Activated naive CD4-positive, alpha-beta T cell treated with anti-CD3 and anti-CD28 coated beads, Interleukin-2, amount 10 ng/mL, durations not matched to agents 7 days and 5 days (primary cell): ENCODE measurements around the gene GMPS.
"Not testable (repeated sequence)": the region's sequence is repeated elsewhere in the genome, so short reads cannot be mapped to it uniquely, and the experiment has no call there.

Experiments
- CTCF ChIA-PET: fragments of 350-600 bp; sonication (Branson Sonifier 250); formaldehyde crosslinking; loops from one replicate; lab custom pipeline; 2021; ENCODE audit warnings: antibody characterized with exemption; lab: Charles Lee
- DNase-seq: peaks from one replicate; pipeline ENCODE4 v3.0.0-alpha.2; 2020
- H3K27ac Mint-ChIP-seq: one replicate; pipeline ENCODE4 v1.8.0; 2021; ENCODE audit warnings: mild to moderate bottlenecking, moderate library complexity, mixed read lengths
- H3K27me3 Mint-ChIP-seq: one replicate; pipeline ENCODE4 v1.8.0; 2021; ENCODE audit warnings: mild to moderate bottlenecking, mixed read lengths
- H3K36me3 Mint-ChIP-seq: one replicate; pipeline ENCODE4 v1.8.0; 2021; ENCODE audit warnings: mixed read lengths
- H3K4me1 Mint-ChIP-seq: one replicate; pipeline ENCODE4 v1.8.0; 2021; ENCODE audit warnings: mixed read lengths
- H3K4me3 Mint-ChIP-seq: one replicate; pipeline ENCODE4 v1.8.0; 2021; ENCODE audit warnings: mild to moderate bottlenecking, moderate library complexity, mixed read lengths
- H3K9me3 Mint-ChIP-seq: one replicate; pipeline ENCODE4 v1.8.0; 2021; ENCODE audit warnings: mixed read lengths

GMPS gene

GRCh38 chr3:155861476-155862183, 8.8 kb upstream of the GMPS start:
- CTCF ChIA-PET: interaction anchor here (2.5 kb wide), 1 partner anchor 55 kb away, joined by 12 read pairs; the partner anchor contains the start of gene C3orf33
- H3K27ac Mint-ChIP-seq: peak overlapping the region; percentile 87
- H3K27me3 Mint-ChIP-seq: peaks cover 15% of the 10 kb centered on the region
- no peak overlapping the region for H3K4me3 Mint-ChIP-seq
- H3K9me3 Mint-ChIP-seq: peaks cover 6% of the 10 kb centered on the region
- no peak for DNase-seq
- H3K4me1 Mint-ChIP-seq: peaks cover 36% of the 10 kb centered on the region
- no peaks in the 10 kb centered on the region for H3K36me3 Mint-ChIP-seq

- H3K4me3 Mint-ChIP-seq, H3K9me3 Mint-ChIP-seq, H3K36me3 Mint-ChIP-seq: not testable (repeated sequence)
- Mint-ChIP-seq H3K27me3 (peaks cover 11% of the 10 kb centered on the region), H3K4me1 (peaks cover 34% of the 10 kb centered on the region), H3K27ac (peak overlapping the region; percentile 87)
- CTCF ChIA-PET: interaction anchor here (2.5 kb wide), 1 partner anchor 56 kb away, joined by 12 read pairs; the partner anchor contains the start of gene C3orf33
- peak; percentile 71 for DNase-seq
Measured at GRCh38 chr3:155862290-155862982, 8.0 kb upstream of the GMPS start.

- peaks cover 34% of the 10 kb centered on the region for H3K4me1 Mint-ChIP-seq
- no peaks in the 10 kb centered on the region for H3K36me3 Mint-ChIP-seq
- no peak for DNase-seq
- peaks cover 3% of the 10 kb centered on the region for H3K27me3 Mint-ChIP-seq
- CTCF ChIA-PET: no interaction called here
- peaks cover 6% of the 10 kb centered on the region for H3K9me3 Mint-ChIP-seq
- peak overlapping the region; percentile 87 for H3K27ac Mint-ChIP-seq
- no peak overlapping the region for H3K4me3 Mint-ChIP-seq
Measured at GRCh38 chr3:155863072-155863784, 7.2 kb upstream of the GMPS start.

GRCh38 chr3:155869691-155870090, 759 bp upstream of the GMPS start:
- peak overlapping the region; percentile 83 for H3K4me3 Mint-ChIP-seq
- CTCF ChIA-PET: interaction anchor here (0.6 to 4.4 kb wide), 4 partner anchors 11 to 118 kb away, joined by 3 to 39 read pairs (median 6); partner anchors contain the start of genes C3orf33 and SLC33A1
- H3K9me3 Mint-ChIP-seq: no peaks in the 10 kb centered on the region
- no peak for DNase-seq
- H3K4me1 Mint-ChIP-seq: peaks cover 25% of the 10 kb centered on the region
- no peaks in the 10 kb centered on the region for H3K27me3 Mint-ChIP-seq
- peaks cover 7% of the 10 kb centered on the region for H3K36me3 Mint-ChIP-seq
- peak overlapping the region; percentile 95 for H3K27ac Mint-ChIP-seq

- Mint-ChIP-seq H3K27me3 (no peaks in the 10 kb centered on the region), H3K27ac (peak overlapping the region; percentile 92), H3K4me1 (peaks cover 33% of the 10 kb centered on the region), H3K36me3 (peaks cover 7% of the 10 kb centered on the region), H3K4me3 (peak overlapping the region; percentile 96), H3K9me3 (no peaks in the 10 kb centered on the region)
- peak; percentile 73 for DNase-seq
- CTCF ChIA-PET: interaction anchor here (1.0 to 4.4 kb wide), 2 partner anchors 19 to 65 kb away, joined by 3 to 39 read pairs; partner anchors contain the start of gene C3orf33
Measured at GRCh38 chr3:155870945-155871745, 695 bp downstream of the GMPS start.

GRCh38 chr3:155871746-155872158, 1.3 kb downstream of the GMPS start:
- Mint-ChIP-seq H3K36me3 (peaks cover 7% of the 10 kb centered on the region), H3K9me3 (no peaks in the 10 kb centered on the region), H3K27me3 (no peaks in the 10 kb centered on the region), H3K4me3 (peak overlapping the region; percentile 96), H3K4me1 (peaks cover 36% of the 10 kb centered on the region), H3K27ac (peak overlapping the region; percentile 92)
- CTCF ChIA-PET: interaction anchor here (1.0 to 4.4 kb wide), 2 partner anchors 19 to 65 kb away, joined by 3 to 39 read pairs; partner anchors contain the start of gene C3orf33
- DNase-seq: no peak

GRCh38 chr3:155872904-155873646, 2.6 kb downstream of the GMPS start:
- no peaks in the 10 kb centered on the region for H3K27me3 Mint-ChIP-seq
- peak overlapping the region; percentile 96 for H3K4me3 Mint-ChIP-seq

GRCh38 chr3:155876037-155876436, 5.6 kb downstream of the GMPS start:
- H3K27me3 Mint-ChIP-seq: no peaks in the 10 kb centered on the region
- CTCF ChIA-PET: interaction anchor here (0.8 kb wide), 1 partner anchor 47 kb away, joined by 3 read pairs; no protein-coding TSS in a partner anchor
- H3K4me1 Mint-ChIP-seq: peaks cover 54% of the 10 kb centered on the region
- H3K36me3 Mint-ChIP-seq: peaks cover 11% of the 10 kb centered on the region
- H3K27ac Mint-ChIP-seq: no peak overlapping the region
- no peak overlapping the region for H3K4me3 Mint-ChIP-seq
- no peaks in the 10 kb centered on the region for H3K9me3 Mint-ChIP-seq
- no peak for DNase-seq

More at GRCh38 chr3:155872904-155873646, 2.6 kb downstream of the GMPS start:
- Mint-ChIP-seq H3K9me3 (no peaks in the 10 kb centered on the region), H3K4me1 (peaks cover 44% of the 10 kb centered on the region), H3K27ac (no peak overlapping the region), H3K36me3 (peaks cover 9% of the 10 kb centered on the region)
- CTCF ChIA-PET: interaction anchor here (0.6 to 4.4 kb wide), 2 partner anchors 67 to 118 kb away, joined by 4 to 39 read pairs; partner anchors contain the start of gene C3orf33
- DNase-seq: no peak

- CTCF ChIA-PET: interaction anchor here (0.8 kb wide), 1 partner anchor 47 kb away, joined by 3 read pairs; no protein-coding TSS in a partner anchor
- H3K4me1 Mint-ChIP-seq: peaks cover 57% of the 10 kb centered on the region
- no peaks in the 10 kb centered on the region for H3K9me3 Mint-ChIP-seq
Measured at GRCh38 chr3:155876503-155876902, 6.1 kb downstream of the GMPS start.

GRCh38 chr3:155880286-155880685, 9.8 kb downstream of the GMPS start:
- Mint-ChIP-seq H3K4me3 (no peak overlapping the region), H3K27me3 (no peaks in the 10 kb centered on the region), H3K27ac (no peak overlapping the region), H3K9me3 (no peaks in the 10 kb centered on the region), H3K4me1 (peaks cover 43% of the 10 kb centered on the region), H3K36me3 (peaks cover 4% of the 10 kb centered on the region)
- CTCF ChIA-PET: no interaction called here
- no peak for DNase-seq

More at GRCh38 chr3:155876503-155876902, 6.1 kb downstream of the GMPS start:
- no peak overlapping the region for H3K27ac Mint-ChIP-seq
- H3K4me3 Mint-ChIP-seq: no peak overlapping the region
- H3K36me3 Mint-ChIP-seq: peaks cover 11% of the 10 kb centered on the region
- no peak for DNase-seq
- H3K27me3 Mint-ChIP-seq: no peaks in the 10 kb centered on the region

GRCh38 chr3:155884292-155884691, 13.8 kb downstream of the GMPS start:
- no peak for DNase-seq
- Mint-ChIP-seq H3K27me3 (no peaks in the 10 kb centered on the region), H3K27ac (no peak overlapping the region), H3K36me3 (no peaks in the 10 kb centered on the region), H3K9me3 (no peaks in the 10 kb centered on the region), H3K4me3 (no peak overlapping the region), H3K4me1 (peaks cover 33% of the 10 kb centered on the region)
- CTCF ChIA-PET: interaction anchor here (1.0 kb wide), 1 partner anchor 79 kb away, joined by 3 read pairs; the partner anchor contains the start of gene C3orf33

GRCh38 chr3:155885292-155885691, 14.8 kb downstream of the GMPS start:
- H3K27me3 Mint-ChIP-seq: no peaks in the 10 kb centered on the region
- H3K4me1 Mint-ChIP-seq: peaks cover 30% of the 10 kb centered on the region
- no peaks in the 10 kb centered on the region for H3K9me3 Mint-ChIP-seq
- no peak overlapping the region for H3K27ac Mint-ChIP-seq
- no peak overlapping the region for H3K4me3 Mint-ChIP-seq
- no peak for DNase-seq
- H3K36me3 Mint-ChIP-seq: no peaks in the 10 kb centered on the region
- CTCF ChIA-PET: interaction anchor here (1.0 kb wide), 1 partner anchor 80 kb away, joined by 3 read pairs; the partner anchor contains the start of gene C3orf33
